HG03097 (cell line): ENCODE results near the gene CCDC158.
"Not testable (repeated sequence)": the region's sequence is repeated elsewhere in the genome, so short reads cannot be mapped to it uniquely, and the experiment has no call there.

ENCODE experiments used
- ATAC-seq: cut with Tn5 transposase; IDR thresholded peaks from one replicate; pipeline ENCODE4 v1.9.1; 2021; ENCODE audit not compliant: unreplicated experiment, low FRiP score

The CCDC158 gene

DNA sequence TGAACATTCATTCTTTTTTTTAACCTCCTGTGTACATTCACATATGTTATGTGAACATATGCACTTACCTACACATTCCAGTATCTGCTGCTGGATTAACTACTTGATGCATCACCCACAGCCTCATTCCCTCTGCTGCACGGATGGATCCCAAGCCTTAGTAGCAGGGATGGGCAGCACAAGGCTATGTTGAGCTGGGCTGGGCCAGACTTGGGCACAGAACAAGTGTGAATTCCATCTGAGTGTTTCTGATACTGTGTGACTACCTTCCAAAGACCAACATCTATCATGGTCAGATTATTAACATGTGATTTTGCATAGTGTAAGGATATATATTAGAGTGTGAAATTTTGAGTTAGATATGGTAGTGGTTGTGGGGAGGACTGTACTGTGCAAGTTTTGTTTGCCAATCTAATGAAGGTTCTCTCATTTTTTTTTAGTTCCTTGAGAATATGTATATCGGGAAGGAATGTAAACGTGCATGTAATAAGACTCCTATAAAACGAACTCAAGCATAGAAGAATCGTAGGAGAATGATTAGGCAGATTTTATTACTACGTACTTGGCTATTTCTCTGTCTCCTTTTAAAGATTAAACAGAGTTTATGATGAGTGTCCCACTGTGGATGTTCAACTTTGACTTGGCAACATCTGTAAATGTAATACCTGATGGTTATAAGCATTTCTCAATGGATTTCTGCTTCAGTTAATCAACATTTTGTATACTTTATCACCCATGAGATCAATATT is 137.8 kb downstream of the CCDC158 start:
- no peak for ATAC-seq

DNA sequence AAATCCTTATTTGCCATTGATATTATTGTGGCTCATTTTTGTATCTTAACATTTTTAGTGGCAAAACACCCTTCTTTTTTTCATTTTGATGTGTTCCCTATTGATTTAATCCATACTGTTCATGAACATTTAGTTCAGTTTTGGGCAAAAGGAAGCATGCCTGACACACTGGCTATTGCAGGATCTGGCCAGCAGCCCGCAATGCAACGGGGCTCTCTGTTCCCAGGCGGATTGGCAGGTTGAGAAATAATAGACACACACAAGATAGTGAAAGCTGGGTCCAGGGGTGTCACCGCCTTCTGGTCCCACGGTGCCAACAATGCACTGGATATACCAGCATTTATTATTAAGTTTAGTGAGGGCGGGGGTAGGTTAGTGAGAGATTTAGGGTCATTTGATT is 139.3 kb downstream of the CCDC158 start:
- not testable (repeated sequence) for ATAC-seq

DNA sequence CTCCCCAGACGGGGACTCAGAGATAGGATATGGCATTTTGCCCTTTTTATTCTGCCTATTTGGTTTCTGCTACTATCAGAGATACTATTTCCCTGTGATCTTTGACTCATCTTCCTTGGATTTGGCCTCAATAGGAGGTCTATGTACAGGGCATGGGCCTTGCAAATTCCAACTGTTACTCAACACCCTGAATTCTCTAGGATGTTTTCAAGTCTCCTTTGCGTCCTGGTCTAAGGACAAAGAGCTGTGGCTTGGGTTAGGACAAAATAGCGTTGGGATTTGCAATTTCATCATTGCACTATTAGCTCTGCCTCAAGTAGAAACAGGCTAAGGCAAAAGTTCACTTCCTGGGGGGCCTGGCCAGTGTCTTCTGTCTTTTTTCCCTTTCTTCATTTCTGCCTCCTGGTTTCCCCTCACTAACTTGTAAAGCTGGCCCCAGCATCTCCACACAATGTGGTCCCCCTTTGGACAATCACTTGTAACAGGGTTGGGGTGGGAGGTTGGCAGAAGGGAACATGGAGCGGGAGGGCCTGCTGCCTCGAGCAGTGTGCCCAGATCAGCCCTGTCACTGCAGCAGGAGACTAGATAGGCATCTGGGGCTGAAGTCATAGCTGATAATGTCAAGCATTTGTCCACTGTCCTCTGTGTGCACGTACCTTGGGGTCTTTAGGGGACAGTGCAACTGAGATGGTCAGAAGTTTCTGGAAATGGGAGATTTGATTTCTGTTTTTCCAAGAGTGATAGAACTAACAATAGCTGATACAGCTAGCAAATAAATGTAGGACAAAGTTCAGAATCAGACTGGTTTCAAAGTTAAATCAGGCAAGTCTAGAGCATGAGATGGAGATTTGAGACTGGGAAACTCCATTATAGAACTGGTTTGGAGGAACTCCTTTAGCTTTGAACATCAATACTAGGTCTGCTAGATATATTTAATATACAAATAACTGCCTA is 140.2 kb downstream of the CCDC158 start:
- no peak for ATAC-seq

DNA sequence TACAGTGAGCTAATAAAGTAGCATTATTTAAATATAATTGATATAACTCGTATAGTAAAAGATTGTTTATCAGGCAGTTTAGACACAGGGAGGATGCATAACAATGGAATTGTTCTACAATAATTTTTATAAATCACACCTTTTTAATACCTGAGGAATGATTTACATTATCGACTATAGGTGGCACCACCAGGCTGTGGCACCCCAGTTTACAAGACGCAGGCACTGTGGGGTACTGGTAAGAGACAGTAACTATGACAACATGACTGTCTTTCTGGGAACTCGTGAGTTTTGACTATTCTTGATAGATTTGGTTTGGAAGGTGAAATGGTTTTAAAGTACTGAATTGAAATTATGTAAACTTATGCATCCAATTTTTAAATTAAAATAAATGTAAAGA is 141.5 kb downstream of the CCDC158 start:
- no peak for ATAC-seq

DNA sequence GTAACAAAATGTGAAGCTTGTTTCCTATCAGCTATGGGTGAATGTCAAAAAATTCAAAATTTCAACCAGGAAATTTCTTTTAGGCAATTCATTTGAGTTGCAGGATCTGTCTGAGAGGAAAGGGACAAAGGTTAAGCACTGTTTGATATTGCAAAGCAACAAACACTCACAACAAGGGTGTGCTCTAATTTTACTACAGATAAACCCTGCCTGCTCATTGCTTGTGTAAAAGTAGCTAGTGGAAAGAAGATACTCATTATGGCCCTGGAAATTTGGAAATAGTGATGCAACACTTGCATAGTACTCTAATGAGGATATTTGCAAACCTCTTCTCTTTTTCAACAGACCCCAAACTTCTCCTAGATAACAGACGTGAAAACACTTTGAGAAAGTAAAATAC is 142.4 kb downstream of the CCDC158 start:
- no peak for ATAC-seq

DNA sequence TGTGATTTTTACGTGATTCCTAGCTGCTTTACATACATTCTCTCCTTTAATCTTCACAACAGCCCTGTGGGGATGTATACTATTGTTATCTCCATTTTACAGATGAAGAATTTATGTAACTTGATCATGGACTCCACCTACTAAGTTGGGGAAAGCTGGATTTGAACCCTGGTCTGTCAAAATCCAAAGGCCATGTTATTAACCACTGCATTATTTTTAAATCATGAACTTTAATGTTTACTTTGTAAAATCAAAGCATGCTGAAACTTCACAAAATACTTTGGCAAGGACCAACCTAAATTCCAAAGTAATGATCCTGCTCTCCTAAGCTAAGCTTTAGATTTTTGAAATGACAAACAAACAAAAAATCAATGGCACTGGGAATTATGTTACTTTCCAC is 143.3 kb downstream of the CCDC158 start:
- ATAC-seq: no peak

DNA sequence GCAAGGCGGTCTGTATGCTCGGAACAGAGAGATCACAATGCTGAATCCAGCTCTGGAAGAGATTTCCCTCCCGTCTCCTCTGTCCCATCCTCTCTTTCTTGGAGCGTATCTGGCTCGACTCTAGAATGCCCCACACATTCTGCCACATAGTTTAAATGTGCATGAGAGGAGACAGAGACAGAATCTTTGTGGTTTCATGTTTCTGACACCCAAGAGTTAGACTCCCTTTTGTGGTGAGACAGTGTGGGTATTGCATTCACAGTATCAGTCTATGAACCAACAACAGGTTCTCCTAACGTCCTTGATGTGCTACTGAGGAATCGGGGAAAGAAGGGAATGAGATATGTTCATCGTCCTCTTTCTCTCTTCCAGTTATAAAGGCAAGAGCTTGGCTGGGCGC is 144.1 kb downstream of the CCDC158 start:
- ATAC-seq: no peak

DNA sequence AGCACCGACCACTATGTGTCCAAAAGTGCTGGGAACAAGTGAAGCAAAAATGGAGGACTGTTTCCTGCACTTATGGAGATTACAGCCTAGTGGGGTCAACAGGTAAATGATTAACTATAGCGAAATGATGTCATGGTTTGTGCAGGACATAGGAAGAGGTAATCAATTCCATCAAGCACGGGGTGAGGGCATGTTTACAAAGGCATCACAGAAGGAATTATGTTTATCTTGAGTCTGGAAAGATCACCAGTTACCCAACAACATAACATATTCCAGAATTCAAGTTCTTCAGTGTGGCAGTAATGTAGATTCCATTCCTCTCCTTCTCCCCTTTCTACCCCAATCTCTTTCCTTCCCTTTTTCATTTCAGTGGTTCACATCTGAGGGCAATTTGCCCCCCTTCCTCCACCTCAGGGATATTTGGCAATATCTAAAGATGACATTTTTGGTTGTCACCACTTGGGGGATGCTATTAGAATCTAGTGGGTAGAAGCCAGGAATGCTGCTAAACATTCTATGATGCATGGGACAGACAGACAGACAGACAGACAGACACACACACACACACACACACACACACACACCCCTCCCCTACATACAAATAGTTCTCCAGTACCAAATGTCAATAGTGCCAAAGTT is 145.3 kb downstream of the CCDC158 start:
- ATAC-seq: no peak

DNA sequence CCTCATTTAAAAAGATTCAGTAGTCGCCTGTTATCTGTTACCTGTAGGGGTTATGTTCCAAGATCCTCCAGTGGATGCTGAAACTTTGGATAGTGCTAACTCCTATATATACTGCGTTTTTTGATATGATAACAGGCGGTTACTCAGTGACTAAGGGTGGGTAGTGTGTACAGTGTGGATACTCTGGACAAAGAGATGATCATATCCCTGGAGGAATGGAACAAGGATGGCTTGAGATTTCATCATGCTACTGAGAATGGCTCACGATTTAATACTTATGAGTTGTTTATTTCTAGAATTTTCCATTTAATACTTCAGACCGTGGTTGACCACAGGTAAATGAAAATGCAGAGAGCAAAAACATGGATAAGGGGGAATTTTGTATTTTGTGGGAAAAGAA is 147.9 kb downstream of the CCDC158 start:
- ATAC-seq: no peak

DNA sequence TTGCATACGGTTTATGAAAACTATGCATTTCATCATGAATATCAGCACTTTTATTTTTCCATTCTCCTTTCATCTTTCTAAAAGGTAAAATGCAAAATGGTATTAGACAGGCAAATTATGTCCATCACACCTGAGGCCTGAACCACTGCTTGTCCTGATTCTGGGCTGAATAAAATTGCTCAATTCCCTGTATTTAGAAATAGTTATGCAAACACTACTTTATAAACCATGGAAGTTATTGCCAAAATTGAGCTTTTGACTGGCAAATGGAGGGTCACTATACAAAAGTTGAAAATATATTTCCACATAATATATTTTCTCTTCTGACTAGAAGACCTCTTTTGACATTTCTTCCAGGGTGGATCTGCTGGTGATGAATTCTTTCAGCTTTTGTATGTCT is 148.4 kb downstream of the CCDC158 start:
- ATAC-seq: no peak

DNA sequence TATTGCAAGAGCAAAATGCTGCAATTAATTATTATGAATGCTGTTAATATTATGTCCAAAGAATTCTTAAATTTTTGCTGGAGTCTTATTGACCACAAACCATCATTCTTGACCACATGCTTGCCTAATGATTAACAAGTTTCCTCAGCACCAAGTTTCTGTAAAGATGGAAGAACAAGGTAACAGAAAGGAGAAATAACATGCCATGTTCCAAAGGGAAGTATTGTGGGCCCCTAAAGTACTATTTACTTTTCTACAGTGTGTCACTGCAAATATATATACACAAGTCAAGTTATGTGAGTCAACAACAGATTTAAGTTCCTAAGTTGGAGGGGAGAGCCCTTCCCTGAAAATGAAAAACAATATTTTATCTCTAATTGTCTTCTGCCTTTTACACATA is 148.9 kb downstream of the CCDC158 start:
- ATAC-seq: no peak

DNA sequence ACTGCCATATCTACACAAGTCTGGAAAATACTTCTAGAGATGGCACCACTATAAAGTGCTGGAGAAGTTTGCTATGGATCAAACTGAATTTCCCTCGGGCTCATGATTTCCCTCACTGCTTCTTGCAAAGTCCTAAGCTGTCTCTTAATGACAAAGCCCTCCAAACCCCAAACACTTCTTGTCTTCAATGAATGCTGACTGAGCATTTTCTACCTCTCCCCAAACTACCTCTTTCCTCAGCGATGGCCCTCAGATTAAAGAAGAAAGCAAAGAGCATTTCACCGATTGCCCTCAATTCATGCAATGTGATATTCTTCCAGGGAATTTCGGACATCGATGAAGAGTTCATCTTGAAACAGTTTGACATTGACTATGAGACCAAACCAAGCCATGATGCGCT is 149.7 kb downstream of the CCDC158 start:
- no peak for ATAC-seq

DNA sequence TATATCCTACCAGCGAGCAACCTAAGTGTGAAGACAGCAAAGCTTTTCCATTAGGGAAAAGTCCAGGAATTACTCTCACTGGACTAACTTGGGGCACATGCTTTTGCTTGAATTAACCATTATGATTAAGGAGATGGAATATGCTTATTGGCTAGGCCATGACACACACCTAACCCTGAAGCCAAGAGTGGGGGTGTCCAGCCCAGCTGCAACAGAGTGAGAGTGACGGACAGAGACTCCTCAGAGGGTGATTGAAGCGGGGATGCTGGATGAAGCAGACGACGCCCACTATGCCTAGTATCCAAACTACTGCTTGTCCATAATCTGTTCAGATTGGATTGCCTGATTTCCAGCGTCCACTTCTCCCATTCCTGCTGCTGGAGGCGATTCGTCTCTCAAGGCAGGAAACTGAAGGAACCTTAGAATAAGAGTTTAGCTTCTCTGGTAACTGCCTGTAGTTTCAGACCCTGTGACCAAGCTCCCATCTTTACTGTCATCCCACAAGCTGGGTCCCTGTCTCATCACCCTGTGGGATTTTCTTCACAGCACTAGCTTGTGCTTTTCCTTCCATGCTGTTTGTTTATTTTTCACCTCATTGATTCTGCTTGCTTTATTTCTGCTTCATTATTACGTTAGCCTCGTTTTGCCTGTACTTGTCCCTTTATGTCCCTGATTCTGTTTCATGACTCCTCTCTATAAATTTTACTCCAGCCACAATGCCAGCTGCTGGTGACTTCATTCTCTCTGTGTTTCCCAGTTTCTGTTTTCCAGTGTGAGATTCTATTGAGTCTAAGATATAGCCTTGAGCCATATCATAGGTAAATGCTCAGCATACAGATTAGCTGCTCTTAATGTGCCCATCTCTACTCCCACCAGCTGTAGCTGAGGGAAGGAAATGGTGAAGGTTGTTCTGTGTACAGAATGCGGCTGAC is 150.4 kb downstream of the CCDC158 start:
- ATAC-seq: no peak

DNA sequence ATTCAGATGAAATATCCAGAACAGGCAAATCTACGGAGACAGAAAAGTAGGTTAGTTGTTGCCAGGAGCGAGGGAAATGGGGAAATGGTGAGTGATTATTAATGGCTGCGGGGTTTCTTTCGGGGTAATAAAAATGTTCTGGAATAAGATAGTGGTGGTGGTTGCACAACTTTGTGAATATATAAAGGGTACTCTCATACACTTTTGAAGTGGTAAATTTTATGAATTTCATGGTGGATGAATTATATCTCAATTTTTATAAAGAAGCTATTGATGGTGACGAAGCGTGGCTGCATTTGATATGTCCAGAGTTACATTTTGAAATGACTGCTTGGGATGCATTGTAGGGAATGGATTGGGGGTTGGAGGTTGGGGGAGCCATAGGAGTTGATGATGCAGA is 153.1 kb downstream of the CCDC158 start:
- no peak for ATAC-seq

DNA sequence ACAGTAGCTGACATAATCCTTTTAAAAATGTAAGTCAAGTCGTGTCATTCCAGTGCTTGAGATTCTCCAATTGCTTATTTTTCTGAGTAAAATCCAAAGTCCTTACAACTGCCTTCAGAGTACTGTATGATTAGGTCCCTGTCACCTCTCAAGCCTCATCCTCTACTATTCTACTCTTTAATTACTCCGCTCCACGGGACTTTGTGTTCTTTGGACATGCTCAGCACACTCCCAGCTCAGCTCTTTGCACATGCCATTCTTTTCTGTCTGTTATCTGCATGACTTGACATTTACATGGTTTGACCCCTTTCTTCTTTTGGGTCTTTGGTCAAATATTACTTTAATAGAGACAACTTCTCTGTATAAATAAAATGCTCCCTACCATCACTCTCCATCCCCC is 154.3 kb downstream of the CCDC158 start:
- no peak for ATAC-seq

DNA sequence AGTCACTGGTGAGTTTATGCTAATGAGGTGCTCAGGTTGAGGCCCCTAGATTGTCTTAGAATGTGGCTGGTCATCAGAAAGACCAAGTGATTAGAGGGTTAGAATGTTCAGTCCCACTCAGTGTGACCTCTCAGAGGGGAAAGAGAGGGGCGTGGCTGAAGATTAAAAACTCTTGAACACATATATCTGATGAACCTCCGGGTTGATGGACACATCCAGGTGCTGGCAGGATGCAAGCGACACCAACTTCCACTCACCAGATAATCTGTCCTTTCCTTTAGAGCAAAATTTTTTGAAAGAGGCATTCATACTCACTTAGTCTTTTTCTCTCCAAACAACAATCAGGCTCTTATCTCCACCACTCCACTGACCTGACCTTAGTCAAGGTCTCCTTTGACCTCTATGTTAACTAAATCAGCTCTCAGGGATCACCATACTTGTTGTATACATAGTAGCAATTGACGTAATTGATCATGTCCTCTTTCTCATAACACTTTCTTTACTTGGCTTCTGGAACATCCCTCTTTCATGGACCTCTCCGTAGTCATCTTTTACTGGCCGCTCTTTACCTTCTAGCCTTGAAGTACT is 155.2 kb downstream of the CCDC158 start:
- ATAC-seq: no peak
